GM19351 (cell line): Measurements from ENCODE around the gene E4F1.
A peak's percentile ranks its signal among the peaks of the same experiment; 100 is the strongest.

ENCODE experiments used
- ATAC-seq: cut with Tn5 transposase; IDR thresholded peaks from one replicate; pipeline ENCODE4 v1.9.1; 2021; ENCODE audit warnings: mild to moderate bottlenecking, moderate library complexity; ENCODE audit not compliant: unreplicated experiment

Gene E4F1, protein sequence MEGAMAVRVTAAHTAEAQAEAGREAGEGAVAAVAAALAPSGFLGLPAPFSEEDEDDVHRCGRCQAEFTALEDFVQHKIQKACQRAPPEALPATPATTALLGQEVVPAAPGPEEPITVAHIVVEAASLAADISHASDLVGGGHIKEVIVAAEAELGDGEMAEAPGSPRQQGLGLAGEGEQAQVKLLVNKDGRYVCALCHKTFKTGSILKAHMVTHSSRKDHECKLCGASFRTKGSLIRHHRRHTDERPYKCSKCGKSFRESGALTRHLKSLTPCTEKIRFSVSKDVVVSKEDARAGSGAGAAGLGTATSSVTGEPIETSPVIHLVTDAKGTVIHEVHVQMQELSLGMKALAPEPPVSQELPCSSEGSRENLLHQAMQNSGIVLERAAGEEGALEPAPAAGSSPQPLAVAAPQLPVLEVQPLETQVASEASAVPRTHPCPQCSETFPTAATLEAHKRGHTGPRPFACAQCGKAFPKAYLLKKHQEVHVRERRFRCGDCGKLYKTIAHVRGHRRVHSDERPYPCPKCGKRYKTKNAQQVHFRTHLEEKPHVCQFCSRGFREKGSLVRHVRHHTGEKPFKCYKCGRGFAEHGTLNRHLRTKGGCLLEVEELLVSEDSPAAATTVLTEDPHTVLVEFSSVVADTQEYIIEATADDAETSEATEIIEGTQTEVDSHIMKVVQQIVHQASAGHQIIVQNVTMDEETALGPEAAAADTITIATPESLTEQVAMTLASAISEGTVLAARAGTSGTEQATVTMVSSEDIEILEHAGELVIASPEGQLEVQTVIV

DNA sequence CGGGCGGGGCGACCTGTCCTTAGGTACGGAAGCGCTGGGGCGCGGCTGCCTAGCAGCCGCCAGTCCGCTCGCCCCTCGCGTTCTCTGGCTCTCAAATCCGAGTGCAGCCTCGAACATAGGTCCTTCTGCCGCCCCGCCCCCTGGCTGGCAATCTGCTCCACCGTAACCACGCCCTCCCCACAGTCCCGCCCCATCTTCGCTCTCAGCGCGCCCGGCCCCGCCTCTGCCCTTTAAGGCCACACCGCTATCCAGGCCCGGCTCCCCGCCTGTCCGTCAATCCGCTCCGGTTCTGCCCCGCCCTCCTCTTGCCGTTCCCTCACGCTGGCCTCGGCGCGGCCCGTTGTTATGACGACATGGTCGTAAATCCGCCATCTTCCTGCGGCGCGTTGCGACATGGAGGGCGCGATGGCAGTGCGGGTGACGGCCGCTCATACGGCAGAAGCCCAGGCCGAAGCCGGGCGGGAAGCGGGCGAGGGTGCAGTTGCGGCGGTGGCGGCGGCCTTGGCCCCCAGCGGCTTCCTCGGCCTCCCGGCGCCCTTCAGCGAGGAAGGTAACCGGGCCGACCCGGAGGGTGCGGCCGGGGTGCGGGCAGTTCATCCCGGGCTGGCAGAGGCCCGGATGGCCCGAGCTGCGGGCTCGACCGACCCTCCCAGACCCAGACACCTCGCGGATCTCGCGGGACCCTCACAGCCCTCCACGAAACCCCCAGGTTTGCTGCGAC lies at the start of gene E4F1:
E4F1 (plus strand) TSS at position 371 of the 721 bp plus-strand sequence; CDS start at position 394, 23 bp downstream.
- ATAC-seq: peak; percentile 94

DNA sequence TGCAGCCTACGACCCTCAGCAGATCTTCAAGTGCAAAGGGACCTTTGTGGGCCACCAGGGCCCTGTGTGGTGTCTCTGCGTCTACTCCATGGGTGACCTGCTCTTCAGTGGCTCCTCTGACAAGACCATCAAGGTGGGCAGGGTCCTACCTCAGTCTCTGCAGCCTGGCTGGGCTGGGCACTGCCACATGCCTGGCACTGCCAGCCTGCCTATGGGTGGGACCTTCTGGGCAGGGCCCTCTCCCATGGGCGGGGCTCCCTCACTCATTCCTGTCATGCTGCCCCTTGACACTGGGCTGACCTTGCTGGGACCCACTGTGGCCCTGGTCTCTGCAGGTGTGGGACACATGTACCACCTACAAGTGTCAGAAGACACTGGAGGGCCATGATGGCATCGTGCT lies 49.5 kb upstream of the E4F1 start:
- ATAC-seq: no peak

DNA sequence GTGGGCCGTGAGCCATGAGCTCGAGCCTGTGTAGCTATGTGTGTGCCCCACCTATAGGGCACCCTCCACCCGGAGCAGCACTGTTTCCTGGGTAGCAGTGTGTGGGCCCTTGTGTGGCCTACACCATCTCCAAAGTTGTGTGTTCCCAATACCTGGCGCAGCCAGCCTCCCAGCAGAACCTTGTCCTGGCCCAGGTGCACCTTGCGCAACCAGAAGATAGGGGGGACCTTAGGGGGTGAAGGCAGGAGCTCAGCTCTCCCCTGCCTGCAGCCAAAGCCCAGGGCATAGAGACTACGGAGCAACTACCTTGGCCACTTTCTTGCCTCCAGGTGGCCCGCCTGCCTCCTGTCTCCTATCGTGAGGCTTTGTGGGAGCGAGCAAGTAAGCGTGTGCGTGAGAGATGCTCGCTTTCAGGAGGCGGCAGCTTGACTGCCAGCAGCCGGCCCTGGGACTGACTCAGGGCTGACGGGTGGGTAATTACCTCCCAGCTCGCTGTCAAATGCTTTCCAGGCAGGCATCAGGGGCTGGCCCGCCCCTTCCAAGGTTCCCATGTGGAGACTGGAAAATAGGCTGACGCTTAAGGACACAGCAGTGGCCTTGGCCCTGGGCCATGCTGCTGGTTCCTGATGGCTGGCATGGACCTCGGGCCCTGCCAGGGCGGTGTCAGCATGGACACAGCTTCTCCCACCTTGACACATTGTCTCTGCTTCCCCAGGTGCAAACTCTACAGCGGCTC lies 48.8 kb upstream of the E4F1 start:
- ATAC-seq: no peak

DNA sequence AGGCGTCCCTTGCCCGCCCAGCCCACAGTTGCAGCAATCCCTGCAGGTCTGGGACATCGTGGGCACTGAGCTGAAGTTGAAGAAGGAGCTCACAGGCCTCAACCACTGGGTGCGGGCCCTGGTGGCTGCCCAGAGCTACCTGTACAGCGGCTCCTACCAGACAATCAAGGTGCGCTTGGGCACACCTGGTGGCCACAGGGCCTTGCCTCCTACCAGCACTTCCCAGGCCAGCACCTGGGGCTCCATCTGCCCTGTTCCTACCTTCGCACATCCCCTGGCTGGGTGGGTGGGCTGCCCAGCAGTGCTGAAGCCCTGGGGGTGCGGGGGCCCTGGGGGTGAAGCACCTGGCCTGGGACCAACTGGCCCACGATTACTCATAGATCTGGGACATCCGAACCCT lies 47.9 kb upstream of the E4F1 start:
- ATAC-seq: no peak

DNA sequence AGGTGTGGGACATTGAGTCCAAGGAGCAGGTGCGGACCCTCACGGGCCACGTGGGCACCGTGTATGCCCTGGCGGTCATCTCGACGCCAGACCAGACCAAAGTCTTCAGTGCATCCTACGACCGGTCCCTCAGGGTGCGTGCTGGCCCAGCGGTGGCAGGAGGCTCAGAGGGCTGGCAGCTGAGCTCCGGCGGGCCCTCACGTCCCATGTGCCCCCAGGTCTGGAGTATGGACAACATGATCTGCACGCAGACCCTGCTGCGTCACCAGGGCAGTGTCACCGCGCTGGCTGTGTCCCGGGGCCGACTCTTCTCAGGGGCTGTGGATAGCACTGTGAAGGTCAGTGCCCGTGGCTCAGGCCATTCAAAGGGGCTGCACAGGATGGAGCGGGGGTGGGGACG lies 47.3 kb upstream of the E4F1 start:
- no peak for ATAC-seq

DNA sequence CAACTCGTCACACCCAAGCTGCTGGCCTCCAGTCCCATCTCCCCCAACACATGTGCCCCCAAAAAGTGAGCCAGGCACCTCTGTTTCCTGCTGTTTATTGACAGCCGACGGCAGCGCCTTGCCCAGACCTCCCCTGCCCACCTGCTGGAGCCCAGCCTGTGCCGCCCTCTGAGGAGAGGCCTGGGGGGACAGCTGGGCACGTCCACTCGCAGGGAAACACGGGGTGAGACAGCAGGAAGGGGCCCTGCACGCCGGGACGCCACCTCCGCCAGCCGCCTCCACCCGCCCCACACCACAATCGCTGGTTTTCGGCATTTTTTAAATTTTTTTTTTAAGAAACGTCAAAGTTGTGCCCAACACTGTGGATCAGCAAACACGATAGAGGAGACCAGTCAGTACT lies 46.3 kb upstream of the E4F1 start:
- no peak for ATAC-seq

DNA sequence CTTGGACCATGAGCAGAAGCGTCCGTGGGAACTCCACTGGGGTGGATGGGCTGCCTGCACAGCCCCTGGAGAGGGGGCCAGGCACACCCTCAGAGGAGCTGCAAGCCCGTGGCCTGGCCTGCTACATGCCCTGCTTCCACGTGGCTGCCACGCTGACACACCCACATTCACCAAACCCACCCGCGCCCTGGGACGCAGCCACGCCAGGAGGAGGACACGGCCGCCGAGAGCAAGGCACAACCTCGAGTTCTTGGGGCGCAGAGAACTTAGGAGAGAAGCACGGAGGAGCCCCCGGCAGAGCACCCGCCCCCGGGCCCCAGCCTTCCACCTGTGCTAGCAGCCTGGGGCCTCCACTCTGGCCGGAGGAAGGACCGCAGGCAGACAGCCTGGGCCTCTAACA lies 45.8 kb upstream of the E4F1 start:
- ATAC-seq: no peak

DNA sequence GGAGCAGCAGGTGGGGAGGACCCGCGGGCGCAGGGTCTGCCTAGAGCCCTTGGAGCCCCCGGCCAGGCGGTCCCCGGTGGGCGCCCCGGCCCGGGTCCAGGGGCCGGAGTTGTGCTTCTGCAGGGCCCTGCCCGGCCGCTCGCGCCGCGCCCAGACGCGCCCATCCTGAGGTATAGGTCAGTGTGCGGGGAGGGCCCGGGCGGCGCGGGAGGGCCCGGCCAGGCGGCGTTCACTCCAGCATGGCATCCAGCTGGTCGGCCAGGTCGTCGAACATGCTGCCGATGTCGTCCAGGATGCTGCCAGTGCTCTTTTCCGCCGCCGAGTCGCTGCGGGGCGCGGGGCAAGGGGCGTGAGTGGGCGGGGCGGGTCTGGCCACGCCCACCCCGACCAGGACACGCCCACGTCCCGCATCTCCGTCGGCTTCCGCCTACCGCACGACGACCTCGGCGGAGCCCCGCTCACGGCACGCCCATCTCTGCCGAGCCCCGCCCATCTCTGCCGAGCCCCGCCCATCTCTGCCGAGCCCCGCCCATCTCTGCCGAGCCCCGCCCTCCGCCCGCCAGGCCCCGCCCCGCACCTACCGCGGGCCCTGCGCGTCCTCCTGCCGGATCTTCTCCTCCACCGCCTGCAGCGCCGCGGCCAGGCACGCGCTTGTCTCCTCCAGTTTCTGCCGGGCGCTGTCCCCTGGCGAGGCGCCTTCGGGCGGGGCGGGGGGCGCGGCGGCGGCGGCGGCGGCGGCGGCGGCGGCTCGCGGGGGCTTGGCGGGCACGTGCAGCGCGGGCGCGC lies 44.9 kb upstream of the E4F1 start:
- ATAC-seq: no peak

DNA sequence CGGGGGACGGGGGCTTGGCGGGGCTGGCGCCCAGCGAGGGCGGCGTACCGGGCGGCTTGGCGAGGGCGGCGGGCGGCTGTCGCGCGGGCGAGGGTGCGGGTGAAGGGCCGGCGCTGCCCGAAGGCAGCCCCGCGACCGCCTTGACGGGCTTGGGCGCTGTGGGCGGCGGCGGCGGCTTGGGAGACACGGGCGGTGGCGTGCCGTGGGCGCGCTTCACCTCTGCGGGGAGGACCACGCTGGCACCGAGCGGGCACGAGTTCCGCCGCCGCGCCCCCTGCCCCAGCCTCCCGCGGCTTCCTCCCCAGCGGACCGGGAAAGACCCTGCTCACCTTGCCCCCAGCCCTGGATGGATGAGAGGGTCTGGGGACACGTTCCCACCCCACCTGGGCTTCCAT lies 44.3 kb upstream of the E4F1 start:
- no peak for ATAC-seq

DNA sequence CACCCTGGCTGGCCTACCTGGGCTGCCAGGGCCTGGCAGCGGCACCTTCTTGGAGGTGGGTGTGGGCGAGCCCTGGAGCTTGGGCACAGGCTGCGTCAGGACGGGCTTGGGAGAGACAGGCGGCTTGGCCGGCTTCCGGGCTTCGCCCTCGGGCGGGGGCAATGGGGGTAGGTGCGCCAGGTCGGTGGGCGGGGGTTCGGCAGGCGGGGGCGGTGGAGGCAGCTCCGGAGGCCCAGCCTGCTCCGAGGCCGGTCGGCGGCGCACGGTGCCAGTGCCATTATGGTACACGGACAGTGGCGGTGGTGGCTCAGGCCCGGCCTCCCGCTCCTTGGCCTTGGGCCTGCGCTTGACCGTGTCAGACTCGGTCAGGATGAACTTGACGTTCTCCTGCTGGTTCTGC lies 43.8 kb upstream of the E4F1 start:
- ATAC-seq: no peak

DNA sequence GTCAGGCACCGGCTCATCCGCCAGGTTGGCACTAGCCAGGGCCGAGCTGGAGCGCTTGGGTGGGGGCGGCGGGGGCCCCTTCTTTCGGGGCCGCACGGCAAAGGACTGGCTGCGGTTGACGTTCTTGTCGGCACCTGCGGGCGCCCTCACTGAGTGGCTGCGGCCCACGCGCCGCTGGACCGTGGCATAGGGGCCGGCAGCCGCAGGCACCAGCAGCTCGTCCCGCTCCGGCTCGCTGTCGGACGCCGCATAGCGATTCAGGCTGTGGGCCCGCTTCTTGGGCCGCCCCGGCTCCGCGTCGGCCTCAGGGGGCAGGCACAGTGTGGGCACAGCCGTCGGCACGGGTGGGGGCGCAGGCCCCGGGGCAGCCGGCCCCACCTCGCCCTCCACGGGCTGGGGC lies 42.9 kb upstream of the E4F1 start:
- ATAC-seq: no peak

DNA sequence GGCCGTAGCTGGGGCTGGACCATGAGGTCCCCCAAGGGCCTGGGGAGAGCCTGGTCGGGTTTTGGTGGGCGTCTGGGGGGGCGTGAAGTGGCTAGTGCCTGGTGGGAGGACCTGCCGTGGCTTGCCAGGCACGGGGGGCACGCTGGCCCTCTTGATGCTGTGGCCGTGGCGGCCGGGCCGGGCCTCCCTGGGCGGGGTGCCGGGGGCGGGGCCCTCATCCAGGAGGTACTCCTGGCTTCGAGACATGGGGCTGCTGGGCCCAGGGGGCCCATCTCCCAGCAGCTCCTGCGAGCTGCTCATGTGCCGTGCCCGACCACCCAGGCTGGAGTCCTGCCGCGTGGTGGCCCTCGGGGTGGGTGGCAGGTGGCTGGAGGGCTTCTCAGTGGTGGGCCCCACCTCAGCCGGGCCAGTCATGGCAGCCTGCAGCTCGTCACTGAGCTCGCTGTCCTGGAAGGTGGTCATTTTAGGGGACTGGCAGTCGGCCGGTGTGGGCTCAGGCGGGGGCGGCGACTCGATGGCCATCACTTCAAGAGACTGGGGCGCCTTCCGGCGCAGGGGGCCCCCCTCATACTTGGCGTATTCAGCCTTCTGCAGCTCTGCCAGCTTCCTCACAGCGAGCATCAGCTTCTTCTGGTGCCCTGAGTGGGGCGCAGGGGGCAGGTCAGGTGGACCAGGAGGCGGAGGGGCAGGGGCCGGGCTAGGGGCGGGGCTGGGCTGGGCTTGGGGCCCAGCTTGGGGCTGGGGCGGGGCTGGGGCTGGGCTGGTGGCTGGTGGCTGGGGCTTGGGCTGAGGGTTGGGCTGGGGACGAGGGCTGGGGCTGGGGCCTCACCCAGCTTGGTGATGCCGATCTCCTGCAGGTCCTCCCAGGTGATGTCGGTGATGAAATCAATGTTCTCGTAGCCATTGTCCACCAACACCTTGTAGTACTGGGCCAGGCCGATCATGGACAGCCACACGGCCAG lies 42.1 kb upstream of the E4F1 start:
- no peak for ATAC-seq

DNA sequence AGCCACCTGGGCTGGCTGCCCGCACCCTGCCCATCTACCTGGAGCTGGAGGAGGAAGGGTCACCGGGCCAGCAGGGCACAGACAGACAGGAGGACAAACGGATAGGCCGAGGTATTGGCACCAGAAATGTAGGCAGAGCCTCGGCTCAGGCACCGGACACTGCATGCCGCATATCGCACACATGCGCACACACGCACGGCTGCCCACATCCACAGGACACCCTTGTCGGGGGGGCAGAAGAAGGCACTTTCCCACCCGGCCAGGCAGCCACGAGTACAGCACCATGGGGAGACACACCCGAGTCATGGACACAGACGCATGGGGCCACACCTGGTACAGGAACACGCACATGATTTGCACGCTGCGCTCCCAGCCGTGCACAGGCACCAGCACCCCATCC lies 41.4 kb upstream of the E4F1 start:
- no peak for ATAC-seq

DNA sequence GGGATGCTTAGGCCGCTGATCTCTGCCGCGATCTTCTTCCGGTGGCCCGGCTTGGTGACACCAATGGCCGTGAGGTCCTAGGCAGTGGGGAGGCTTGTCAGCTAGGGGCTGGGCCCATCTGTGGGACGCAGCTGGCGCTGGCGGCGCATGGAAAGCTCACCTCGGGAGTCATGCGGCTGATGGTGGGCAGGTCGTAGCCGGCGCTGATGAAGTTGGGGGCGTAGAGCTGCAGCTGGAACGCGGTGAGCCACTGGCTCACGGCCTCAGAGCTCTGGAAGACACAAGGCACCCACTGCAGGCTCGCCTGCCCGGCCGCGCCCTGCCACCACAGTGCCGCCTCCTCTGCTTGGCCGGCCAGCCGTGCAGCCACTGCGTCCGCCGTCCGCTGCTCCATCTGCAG lies 39.7 kb upstream of the E4F1 start:
- ATAC-seq: no peak

DNA sequence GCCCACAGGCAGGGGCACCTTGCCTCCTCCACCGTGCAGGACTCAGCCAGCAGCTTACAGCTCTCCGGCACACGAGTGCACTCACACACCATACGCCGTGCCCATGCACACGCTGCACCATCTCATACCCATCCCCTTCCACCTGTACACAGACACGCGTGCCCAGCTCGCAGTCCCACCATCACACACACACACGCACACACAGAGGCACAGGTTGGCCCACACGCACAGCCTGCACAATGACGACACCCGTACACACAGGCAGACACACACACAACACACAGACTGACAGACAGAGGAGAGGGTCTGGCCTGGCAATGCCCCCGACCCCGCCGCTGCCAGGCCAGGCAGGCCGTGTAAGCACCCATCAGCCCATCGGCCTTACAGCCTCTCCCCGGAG lies 39.0 kb upstream of the E4F1 start:
- ATAC-seq: no peak

DNA sequence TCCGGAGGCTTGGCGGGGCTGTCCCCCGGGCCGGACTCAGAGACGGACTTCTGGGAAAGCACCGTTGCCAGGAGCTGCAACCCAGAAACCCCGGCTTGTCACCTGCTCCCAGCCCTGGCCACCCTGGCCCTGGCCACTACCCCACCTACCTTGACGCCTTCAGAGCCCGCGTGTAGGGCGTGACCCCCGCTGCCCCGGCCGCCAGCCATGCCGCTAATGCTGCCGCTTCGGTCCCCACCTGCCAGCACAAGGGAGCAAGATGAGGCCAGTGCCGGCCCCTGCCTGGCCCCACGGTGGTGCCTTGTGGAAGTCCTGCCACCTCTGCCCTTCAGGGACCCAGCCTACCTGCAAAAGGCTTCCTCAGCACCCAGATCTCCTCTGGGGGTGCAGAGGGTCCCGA lies 38.4 kb upstream of the E4F1 start:
- ATAC-seq: no peak

DNA sequence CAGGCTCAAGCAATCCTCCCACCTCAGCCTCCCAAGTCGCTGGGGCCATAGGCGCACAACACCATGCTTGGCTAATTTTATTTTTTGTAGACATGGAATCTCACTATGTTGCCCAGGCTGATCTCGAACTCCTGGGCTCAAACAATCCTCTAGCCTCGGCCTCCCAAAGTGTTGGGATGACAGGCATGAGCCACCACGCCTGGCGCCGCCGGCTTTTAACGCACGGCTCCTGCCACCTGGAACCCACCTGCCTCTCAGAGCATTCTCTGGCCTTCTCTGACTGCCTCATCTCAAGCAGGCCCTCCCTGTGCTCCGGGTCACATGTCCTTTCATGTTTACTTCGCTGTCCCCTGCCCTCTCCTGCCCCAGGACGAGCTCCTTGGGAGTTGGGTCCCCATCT lies 37.3 kb upstream of the E4F1 start:
- ATAC-seq: no peak

DNA sequence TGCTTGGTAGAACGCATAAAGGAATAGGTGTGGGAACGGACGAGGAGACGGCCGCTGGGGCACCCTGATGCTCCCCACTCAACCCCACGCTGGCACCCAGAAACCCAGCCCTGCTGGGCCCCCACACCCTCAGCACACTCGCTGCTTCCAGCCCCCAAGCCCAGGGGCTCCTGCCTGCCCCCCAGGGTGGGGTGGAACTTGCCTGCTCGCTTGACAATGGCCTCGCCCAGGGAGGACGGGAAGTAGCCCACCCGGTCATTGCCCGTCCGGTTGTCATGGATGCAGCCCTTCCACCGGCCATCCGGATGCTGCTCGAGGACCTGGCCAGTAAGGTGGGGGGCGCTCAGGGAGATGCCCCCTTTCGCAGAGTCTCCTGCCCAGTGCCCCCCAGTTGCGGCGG lies 36.9 kb upstream of the E4F1 start:
- ATAC-seq: no peak

DNA sequence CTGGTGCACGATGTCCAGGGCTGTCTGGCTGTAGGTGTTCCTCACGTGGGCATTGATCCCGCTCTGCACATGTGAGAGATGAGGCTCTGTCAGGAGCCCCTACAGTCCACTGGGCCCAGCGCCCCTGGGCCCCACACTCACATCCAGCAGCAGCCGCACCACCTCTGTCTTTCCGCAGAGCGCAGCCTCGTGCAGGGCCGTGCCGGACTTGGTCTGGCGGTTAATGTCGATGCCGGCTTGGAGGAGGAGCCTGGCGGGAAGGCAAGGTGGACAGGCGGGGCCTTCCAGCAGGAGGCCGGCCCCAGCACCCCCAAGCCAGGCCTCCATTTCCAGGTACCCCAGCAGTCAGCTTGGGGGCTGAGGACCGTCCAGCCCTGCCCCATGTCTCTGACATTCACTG lies 36.2 kb upstream of the E4F1 start:
- no peak for ATAC-seq
